ENCODE data around the gene MBOAT2.

The MBOAT2 gene

DNA sequence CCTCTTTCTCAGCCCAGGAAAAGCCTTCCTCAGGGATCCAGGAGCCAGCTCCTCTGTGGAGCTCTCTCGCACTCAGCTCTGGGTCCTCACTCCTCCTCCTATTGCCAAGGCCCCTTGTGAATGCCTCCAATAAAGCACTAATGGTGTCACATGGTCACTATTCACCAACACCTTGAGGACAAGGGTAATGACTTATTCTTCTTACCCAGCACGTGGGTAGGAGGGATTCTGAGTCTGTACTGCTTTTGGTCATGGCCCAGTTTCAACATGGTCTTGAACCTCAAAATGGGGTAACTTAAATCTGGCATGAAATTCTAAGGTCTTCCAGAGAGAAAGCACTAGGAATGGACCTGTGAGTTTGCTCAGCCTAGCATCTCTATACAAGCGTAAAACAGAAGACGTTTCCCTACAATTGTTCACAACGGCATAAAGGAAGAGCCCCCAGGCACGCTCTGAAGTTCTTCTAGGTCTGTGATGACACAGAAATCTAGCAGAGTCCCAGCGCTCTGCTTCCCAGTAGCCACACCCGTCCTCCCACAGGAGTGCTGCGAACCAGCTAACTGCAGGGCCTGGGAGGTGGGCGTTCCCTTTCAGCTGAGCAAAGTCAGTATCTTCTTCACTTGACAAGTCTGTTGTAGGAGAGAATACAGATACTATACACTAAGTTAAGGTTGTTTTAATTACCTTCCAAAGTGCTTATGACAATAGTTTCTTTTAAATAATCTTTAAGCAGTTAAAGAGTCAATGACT is 151.5 kb downstream of the MBOAT2 start:
- DNase-seq: no peak

GRCh38 chr2:8850845-8851487 is 152.5 kb downstream of the MBOAT2 start:
- DNase-seq: no peak

- DNase-seq: no peak
Measured at GRCh38 chr2:8849327-8849726, 154.2 kb downstream of the MBOAT2 start.

- DNase-seq: no peak
Measured at GRCh38 chr2:8848328-8849100, 155.0 kb downstream of the MBOAT2 start.

DNA sequence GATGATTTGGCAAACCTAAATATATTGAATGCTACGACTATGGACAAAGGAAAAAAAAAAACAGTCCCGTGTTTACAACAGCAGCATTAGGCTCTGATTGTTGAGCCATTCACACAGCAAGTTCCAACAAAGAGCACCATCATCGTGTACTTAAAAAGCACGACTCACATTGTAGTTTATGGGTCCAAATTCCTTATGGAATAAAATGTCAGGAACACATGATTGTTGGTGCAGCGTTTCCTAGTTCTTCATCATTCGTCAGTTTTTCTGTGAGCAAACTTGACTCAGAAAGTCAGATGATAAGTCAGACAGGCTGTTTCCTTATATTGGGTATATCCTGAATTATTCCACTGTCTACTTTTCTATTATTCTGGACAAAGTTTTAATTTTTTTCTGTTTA is 156.1 kb downstream of the MBOAT2 start:
- no peak for DNase-seq

GRCh38 chr2:8841932-8842331 is 161.6 kb downstream of the MBOAT2 start:
- DNase-seq: no peak

- DNase-seq: no peak
Measured at GRCh38 chr2:8840475-8841091, 162.9 kb downstream of the MBOAT2 start.

GRCh38 chr2:8839189-8839965 is 164.1 kb downstream of the MBOAT2 start:
- no peak for DNase-seq

DNA sequence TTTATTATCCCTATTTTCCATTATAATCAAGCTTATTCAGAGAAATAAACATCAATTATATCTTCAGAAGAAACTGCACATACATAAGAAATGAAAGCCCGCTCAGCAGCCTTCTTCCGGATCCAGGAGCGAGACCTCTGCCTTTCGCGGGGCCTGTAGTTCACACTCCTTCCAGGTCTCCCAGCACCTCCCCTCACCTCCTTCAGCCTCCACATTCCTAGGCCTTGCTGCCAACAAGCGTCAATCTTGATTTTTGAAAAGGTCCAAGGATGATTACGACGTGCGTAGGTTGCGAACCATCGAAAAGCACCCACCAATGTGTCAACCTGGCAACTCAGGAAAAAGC is 165.7 kb downstream of the MBOAT2 start:
- no peak for DNase-seq

DNA sequence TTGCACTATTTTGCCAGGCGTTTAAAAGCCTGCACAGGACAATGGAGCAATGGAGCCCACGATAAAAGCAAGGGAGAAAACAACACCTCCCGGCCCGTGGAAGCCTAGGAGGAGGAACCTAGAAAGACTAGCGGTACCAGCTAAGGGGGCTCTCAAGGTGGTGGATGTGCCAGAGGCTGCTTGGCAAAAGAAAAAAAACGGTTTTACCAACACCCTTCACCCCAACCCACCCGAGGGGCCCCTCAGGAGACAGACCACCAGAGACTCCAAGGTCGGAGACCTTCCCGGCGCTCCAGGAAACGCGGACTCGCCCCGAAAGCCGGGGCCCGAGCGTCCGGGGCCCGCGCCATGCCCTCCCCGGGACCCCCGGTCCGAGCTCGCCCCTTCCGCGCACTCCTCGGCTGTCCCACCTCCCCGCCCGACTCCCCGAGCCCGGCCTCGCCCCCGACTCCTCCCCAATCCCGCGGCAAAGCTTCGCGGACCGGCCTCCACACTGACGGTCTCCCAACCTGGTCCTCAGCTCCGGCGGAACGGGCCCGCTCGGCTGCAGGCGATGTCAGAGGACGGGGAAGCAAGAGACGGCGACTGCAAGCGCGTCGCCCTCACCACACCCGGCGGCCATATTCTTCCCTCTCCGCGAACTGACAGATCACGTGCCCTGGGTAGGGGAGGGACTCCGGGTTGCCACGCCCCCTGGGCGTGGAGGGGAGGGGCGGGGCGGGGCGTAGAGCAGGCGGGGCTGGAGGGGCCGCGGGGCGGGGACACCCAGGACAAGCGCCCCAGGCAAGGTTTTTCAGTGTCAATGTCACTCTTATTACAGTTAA is 166.3 kb downstream of the MBOAT2 start, which contains the start of gene KIDINS220:
Gene KIDINS220, minus strand, starts transcription at position 643 of the 824 bp plus-strand sequence. CDS start 10,520 bp downstream, outside the sequence.
- peak; percentile 68 for DNase-seq

DNA sequence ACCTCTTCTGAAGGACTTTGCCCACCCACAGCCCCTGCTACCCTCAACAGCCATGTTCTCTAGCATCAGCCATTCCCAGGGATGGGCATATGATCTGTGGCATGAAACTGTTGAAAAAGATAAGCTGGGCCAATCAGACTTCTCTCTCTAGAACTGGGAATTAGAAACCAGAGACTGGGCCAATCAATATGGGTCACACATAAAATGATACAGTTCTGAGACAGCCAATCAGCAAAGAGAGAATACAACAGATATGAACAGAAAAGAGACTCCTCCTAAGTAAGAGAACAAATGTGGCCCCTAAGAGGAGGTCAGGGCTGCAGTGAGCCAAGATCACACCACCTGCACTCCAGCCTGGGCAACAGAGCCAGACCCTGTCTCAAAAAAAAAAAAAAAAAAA is 168.2 kb downstream of the MBOAT2 start:
- no peak for DNase-seq

DNA sequence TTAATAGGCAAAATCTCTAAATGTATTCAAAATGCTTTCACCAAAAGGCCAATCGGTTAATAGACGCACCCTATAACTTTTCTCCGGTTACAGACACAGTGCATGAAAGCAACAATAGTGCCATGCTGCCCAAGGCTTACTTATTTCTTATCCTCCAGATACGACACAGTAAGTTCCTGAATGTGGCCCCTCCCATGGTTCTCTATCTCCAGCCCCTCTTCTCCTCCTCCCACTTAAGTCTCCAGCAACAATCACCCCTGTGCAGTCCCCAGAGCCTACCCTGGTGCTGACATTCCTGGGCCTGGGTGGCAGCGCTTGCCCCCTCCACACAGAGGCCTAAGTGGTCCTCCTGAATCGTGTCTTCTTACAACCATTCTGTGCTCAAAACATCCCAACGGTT is 169.6 kb downstream of the MBOAT2 start:
- DNase-seq: no peak

- DNase-seq: no peak
Measured at GRCh38 chr2:8831516-8831915, 172.0 kb downstream of the MBOAT2 start.

DNA sequence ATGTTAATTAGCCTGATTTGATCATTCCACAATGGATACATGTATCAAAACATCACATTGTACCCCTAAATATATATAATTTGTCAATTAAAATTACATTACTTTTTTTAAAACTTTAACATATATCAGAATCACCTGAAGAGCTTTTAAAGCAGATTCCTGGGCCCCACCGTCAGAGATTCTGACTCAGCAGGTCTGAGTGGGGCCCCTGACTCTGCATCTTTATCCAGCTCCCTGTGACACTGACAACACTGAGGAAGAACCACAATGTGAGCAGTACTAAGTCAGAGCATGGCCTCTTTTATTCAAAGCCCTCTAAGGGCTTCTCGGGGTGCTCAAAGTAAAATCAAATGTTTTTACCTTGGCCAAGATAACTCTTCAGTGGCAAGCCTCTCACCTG is 175.8 kb downstream of the MBOAT2 start:
- DNase-seq: no peak

DNA sequence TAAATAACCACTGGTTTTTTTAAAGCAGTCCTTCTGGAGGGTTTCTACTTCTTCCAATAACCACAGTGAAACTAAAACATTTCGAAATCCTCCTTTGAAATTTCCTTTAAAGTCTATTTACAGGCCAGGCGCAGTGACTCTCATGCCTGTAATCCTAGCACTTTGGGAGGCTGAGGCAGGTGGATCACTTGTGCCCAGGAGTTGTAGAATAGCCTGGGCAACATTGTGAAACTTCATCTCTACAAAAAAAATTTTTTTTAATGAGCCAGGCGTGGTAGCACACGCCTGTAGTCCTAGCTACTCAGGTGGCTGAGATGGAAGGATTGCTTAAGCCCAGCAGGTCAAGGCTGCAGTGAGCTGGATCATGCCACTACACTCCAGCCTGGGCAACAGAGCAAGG is 181.3 kb downstream of the MBOAT2 start:
- DNase-seq: no peak

GRCh38 chr2:8821276-8822217 is 181.9 kb downstream of the MBOAT2 start:
- DNase-seq: no peak

DNA sequence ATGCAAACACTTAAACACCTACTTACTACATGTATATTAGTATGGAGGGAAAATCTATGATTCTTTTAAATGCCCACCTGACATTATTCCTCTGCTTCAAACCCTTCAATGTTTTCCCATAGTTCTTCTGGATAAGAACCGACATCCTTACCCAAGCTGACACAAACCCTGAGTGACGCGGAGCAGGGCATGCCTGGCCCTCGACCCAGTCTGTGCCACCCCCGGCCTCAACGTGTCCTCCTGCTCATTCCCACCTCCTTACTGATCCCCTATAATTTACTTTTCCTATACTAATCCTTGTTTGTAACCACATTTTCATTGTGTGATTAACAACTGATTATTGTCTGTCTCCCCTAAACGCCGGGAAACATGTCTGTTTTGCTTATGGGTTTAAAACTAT is 183.5 kb downstream of the MBOAT2 start:
- no peak for DNase-seq

DNA sequence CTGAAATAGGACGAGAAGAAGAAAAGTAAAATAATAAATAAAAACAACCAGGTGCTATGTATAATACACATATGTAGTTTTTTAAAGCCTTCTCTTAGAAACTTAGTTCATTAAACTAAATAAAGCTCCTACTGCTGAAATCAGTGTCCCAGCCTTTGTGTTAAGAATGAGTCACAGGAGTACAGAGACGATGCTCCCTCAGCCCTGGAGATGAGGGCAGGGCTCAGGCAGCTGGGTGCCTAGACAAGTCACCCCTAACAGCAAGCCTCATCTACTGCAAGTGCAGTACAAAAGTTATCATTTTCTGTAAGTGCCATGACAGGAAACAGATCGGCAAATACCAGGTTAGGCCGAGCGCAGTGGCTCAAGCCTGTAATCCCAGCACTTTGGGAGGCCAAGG is 184.3 kb downstream of the MBOAT2 start:
- DNase-seq: no peak

GRCh38 chr2:8817221-8817620 is 186.3 kb downstream of the MBOAT2 start:
- no peak for DNase-seq

GRCh38 chr2:8806885-8807704 is 196.4 kb downstream of the MBOAT2 start:
- no peak for DNase-seq
